Measurements from ENCODE around the gene ANXA3.
"Not testable (repeated sequence)": the region's sequence is repeated elsewhere in the genome, so short reads cannot be mapped to it uniquely, and the experiment has no call there.

The ANXA3 gene

DNA sequence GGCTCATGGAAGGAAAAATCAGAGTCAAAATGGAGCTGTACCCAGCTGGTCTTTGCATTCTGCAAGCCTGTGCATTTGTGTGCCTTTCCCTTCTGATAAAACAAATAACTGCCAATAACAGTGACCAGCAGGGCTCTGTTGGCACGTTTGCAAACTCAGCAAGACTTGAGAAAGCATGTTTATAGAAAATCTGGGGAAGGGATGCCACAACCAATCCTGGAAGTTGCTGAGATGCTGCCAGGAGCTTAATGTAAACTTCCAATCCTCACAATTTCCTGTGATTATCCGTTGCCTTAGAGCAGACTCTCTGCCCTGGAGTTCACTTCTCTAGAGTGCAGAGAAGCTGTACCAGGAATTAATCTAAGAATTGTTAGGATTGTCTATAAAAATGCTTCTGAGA is 6.9 kb upstream of the ANXA3 start:
- DNase-seq: no peak

- DNase-seq: no peak
These were observed 6.0 kb upstream of the ANXA3 start for GRCh38 chr4:78545275-78546246.

- DNase-seq: not testable (repeated sequence)
These were observed 3.7 kb upstream of the ANXA3 start for GRCh38 chr4:78547899-78548298.

DNA sequence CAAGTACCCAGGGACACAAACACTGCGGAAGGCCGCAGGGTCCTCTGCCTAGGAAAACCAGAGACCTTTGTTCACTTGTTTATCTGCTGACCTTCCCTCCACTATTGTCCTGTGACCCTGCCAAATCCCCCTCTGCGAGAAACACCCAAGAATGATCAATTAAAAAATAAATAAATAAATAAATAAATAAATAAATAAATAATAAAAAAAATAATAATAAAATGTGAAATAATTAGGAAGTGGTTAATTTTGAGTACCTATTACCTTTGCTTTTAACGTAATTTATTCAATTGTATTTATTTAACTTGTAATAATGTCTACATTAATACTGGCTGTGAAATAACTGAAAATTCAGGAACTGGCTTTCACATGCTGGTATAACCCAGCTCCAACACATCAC is 2.7 kb upstream of the ANXA3 start:
- DNase-seq: not testable (repeated sequence)

GRCh38 chr4:78552389-78553042 is 946 bp downstream of the ANXA3 start:
- DNase-seq: no peak

DNA sequence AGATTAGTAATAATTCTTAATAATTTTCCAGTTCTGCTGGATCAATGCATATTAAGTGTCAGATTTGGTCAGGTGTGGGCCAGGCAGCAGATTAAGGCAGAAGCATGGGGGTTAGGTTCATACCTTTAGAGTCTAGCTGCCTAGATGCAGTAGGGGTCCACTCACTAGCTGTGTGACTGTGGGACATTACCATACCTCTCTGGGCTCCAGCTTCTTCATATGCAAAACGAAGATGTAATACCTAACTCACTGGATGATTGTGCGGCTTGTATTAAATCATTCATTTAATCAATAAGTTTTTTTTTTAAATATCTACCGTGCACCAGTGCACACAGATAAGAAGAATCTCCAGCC is 1.4 kb downstream of the ANXA3 start:
- DNase-seq: no peak

DNA sequence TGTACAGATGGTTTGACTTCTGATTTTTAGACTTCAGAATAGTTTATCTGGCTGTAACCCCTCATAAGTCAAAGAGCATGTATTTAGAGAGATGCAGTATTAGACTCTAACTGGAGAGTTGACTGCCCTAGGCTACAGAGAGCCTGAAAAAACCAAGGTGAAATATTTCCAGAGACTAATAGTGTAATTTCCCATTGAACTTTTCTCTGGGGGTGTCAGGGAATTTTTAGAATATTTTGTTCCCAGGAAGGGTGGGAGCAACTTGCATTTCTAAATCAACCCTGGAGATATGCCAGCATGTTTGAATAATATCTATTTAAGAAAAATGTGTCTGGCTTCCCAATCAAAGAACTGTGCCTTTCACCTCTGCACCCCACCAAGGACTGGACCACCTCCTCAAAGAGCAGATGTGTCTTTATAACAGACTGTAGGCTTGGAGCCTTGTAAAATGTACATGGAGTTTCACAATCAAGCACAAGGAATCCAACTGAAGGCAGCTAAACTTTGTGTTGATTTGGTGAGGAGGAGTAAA is 2.0 kb downstream of the ANXA3 start:
- DNase-seq: no peak

DNA sequence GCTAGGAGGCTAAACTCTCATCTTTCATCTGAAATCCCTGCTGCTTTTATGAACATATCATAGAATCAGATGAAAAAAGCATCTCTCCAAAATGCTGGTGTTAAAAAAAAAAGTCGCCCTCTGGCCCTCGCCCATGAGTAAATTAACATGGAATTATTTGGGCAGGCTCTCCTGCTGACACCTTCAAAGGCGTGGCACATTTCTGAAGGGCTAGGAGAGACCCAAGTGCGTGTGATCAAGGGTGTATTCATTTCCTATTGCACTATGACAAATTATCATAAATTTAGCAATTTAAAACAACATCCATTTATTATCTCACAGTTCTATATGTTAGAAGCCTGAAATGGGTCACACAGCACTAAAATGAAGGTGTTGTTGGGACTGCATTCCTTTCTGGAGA is 5.1 kb downstream of the ANXA3 start:
- no peak for DNase-seq

- no peak for DNase-seq
These were observed 6.3 kb downstream of the ANXA3 start for GRCh38 chr4:78557841-78558240.

- DNase-seq: no peak
These were observed 6.8 kb downstream of the ANXA3 start for GRCh38 chr4:78558410-78558809.

DNA sequence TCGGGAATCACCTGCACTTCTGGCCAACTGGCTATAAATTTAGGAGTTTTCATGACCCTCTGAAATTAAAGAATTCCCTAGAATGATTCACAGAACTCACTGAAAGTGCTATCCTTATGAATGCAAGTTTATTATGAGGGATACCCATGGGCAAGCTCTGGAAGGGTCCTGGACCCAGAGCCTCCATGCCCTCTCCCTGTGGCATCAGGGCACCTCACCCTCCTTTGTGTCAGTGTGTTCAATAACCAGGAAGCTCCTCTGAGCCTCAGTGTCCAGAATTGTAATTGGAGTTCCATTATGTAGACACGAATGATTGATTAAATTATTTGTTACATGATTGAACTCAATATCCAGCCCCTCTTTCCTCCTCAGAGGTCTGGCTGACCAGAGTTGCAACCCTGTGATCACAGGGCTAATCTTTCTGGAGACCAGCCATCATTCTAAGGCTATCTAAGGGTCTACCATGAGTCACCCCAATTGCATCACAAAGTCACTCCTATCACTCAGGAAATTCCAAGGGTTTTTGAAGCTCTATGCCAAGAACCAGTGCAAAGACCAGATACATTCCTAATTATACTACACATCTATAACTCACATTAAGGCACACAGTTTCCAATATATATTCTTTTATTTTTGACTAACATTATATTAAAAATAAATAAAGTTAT is 8.9 kb downstream of the ANXA3 start:
- DNase-seq: no peak

DNA sequence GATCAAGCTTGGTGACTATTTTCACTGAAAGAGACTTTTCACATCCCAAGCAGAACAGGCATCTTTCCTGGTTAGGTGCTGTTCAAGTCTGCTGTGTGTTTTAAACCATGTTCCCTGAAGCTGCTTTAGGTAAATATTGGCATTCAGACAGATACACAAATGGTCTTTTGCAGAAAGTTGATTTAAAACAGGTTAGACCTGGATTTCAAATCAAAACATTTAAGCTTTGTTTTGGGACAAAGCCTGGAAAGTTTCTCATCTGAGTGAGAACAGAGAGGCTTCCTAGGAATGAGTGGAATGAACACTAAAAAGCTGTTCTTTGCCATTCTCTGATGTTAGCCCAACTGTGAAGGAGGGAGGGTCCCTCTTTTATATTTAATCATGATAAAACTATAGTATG is 10.1 kb downstream of the ANXA3 start:
- DNase-seq: no peak

- no peak for DNase-seq
These were observed 11.1 kb downstream of the ANXA3 start for GRCh38 chr4:78562687-78563086.

GRCh38 chr4:78565971-78566372 is 14.4 kb downstream of the ANXA3 start:
- DNase-seq: no peak

GRCh38 chr4:78566834-78567499 is 15.4 kb downstream of the ANXA3 start:
- no peak for DNase-seq

- no peak for DNase-seq
These were observed 16.0 kb downstream of the ANXA3 start for GRCh38 chr4:78567500-78568060.

DNA sequence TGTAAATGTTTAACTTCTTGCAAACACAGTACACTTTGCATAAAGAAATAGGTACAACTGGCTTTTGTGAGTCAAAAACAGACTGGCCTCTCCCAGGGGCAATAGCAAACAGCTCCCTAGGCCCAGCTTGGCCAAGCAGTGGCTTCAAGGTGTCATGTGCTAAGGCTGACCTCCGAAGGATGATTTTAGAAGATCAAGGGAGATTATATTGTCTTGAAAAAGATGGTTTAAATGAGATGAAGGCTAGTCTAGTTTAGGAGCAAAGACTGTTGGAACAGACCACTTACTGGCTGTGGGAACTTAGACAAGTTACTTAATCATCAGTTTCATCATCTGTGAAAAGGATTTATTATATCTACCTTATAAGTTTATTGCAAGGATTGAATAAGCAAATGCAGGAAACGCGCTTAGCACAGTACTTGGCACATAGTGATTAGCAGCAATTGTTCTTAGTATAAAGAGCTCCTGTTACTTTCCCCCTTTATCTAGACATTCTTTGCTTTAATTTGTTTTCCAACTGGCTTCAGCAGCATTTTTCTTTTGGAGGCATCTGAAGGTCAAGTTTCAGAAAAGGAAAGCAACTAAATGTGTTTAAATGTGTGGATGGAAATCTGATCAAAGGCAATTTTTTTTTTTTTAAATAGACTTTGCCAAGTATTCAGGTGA is 17.2 kb downstream of the ANXA3 start:
- no peak for DNase-seq

DNA sequence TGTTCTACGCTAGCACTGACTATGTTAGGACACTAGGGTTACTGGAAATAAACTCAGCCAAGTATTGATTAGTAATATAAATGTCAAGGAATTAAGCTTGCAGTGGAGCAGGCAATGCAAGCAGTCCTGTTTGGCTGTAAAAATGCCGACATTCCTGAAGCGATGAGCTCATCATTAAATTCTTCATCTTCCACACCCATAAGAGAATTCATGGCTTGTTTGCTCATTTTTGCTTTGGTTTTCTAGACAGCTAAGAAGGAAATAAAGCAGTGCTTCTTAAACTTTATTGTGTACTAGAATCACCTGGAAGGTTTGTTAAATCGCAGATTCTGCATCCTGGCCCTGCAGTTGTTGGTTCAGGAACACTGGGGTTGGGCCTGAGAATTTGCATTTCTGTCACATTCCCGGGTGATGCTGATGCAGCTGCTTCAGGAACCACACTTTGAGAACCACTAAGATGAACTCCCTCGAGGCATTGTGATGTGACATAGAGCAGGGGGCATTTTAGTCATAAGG is 17.8 kb downstream of the ANXA3 start:
- DNase-seq: no peak

GRCh38 chr4:78570117-78570516 is 18.5 kb downstream of the ANXA3 start:
- DNase-seq: no peak

DNA sequence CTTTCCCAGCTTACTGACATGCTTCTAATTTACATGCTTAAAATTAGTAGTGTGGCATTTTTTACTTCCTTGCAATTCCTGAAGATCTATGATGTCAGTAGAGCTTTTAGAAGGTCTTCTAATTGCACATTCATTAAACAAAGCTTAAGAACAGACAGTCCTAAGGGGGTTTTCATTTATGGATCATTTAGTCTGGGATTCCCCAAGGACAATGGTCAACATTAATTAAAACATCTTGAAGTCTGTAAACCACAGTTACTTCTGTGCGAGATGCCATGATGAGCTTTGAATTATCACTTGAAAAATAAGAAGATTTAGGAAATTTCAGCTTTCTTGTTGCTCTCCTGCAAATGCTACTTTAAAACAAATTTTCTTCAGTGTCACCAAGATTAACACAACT is 20.2 kb downstream of the ANXA3 start:
- DNase-seq: no peak

DNA sequence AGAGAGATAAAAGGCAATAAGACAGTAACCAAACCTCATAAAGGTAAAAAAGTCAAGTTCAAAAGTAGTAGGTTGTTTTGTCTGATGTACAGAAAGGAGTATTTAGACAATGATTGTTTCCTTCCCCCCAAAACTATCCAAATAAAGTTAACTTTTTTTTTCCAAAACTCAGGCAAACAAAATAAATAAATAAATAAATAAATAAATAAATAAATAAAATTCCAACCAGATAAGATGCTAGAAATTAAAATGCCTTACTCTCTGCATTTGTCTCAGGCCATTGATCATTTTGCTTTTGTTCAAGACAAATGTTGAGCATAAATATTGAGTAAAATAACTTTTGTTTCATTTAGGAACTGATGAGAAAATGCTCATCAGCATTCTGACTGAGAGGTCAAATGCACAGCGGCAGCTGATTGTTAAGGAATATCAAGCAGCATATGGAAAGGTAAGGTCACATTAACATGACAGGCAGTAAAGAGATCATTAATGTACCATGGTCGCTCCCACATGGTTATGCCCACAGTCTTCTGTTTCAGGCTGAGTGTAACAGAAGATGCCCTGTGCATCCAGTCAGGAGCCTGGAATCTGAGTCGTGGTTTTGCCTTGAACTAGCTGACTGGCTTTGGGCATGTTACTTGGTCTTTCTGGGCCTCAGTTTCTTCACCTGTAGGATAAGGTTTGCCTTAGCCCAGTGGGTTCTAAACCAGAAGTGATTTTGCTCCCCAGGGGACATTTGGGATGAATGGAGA is 27.3 kb downstream of the ANXA3 start:
- DNase-seq: no peak

Data from stimulated activated CD8-positive, alpha-beta memory T cell treated with anti-CD3 and anti-CD28 coated beads, Interleukin-4, amount 100 ng/mL, for 48 hours (primary cell).